ENCODE results near the gene SPARC. TPM values are rescaled to one million over a fixed set of nuclear protein-coding genes. Genes with fewer than 3 reads are reported as not detected.

SPARC gene
- total RNA-seq, 4 donors from 2014 or later: 194 to 521 (median 352) TPM

GRCh38 chr5:151622367-151623088 is 64.2 kb downstream of the SPARC start:
- 78 to 82% methylated on average over 4 to 9 of the region's 12 CpGs for WGBS, 2 donors (ENCODE audit: low coverage in 1 of 2)
- Histone ChIP-seq H3K4me1 (no peaks in the 10 kb centered on the region), H3K9me3 (peaks cover 0 to 6% (median 0%) of the 10 kb centered on the region in 3 donors), H3K36me3 (no peaks in the 10 kb centered on the region), H3K27me3 (peaks cover 24% of the 10 kb centered on the region), H3K27ac (no peak overlapping the region), H3K4me3 (no peak overlapping the region)
- TF ChIP-seq EP300 (IDR thresholded peaks at IDR 0.05): no peak
- TF ChIP-seq CTCF (IDR thresholded peaks at IDR 0.05): no peak
- no peak for TF ChIP-seq POLR2AphosphoS5 (IDR thresholded peaks at IDR 0.05)
- no peak for TF ChIP-seq POLR2A (IDR thresholded peaks at IDR 0.05)
- ATAC-seq: no peak

- TF ChIP-seq POLR2AphosphoS5 (IDR thresholded peaks at IDR 0.05) (no peak), CTCF (IDR thresholded peaks at IDR 0.05) (no peak), POLR2A (IDR thresholded peaks at IDR 0.05) (no peak), EP300 (IDR thresholded peaks at IDR 0.05) (no peak)
- 55 to 100% methylated on average over 1 to 5 of the region's 6 CpGs for WGBS, 2 donors (ENCODE audit: low coverage in 1 of 2)
- H3K4me3 ChIP-seq: no peak overlapping the region
- no peaks in the 10 kb centered on the region for H3K36me3 ChIP-seq
- peaks cover 32% of the 10 kb centered on the region for H3K27me3 ChIP-seq
- H3K9me3 ChIP-seq: peaks cover 0 to 6% (median 0%) of the 10 kb centered on the region in 3 donors
- H3K4me1 ChIP-seq: no peaks in the 10 kb centered on the region
- ATAC-seq: no peak
- H3K27ac ChIP-seq: no peak overlapping the region
Measured at GRCh38 chr5:151620461-151620840, 66.3 kb downstream of the SPARC start.

- TF ChIP-seq CTCF (IDR thresholded peaks at IDR 0.05) (no peak), POLR2A (IDR thresholded peaks at IDR 0.05) (no peak)
- no peaks in the 10 kb centered on the region for H3K4me1 ChIP-seq
- H3K4me3 ChIP-seq: no peak overlapping the region
- 59 to 100% methylated on average over 1 to 3 of the region's 6 CpGs for WGBS, 2 donors (ENCODE audit: low coverage in 1 of 2)
- H3K27me3 ChIP-seq: peaks cover 37% of the 10 kb centered on the region
- peaks cover 0 to 6% (median 0%) of the 10 kb centered on the region in 3 donors for H3K9me3 ChIP-seq
- H3K27ac ChIP-seq: no peak overlapping the region
- no peak for ATAC-seq
- no peaks in the 10 kb centered on the region for H3K36me3 ChIP-seq
Measured at GRCh38 chr5:151619812-151620460, 66.8 kb downstream of the SPARC start.

GRCh38 chr5:151618907-151619306 is 67.8 kb downstream of the SPARC start:
- TF ChIP-seq POLR2AphosphoS5 (IDR thresholded peaks at IDR 0.05) (no peak), CTCF (IDR thresholded peaks at IDR 0.05) (no peak), EP300 (IDR thresholded peaks at IDR 0.05) (no peak), POLR2A (IDR thresholded peaks at IDR 0.05) (no peak)
- H3K9me3 ChIP-seq: peaks cover 0 to 6% (median 0%) of the 10 kb centered on the region in 3 donors
- ATAC-seq: no peak
- peaks cover 47% of the 10 kb centered on the region for H3K27me3 ChIP-seq
- H3K4me3 ChIP-seq: no peak overlapping the region
- no peaks in the 10 kb centered on the region for H3K4me1 ChIP-seq
- WGBS, 2 donors (ENCODE audit: low coverage in 1 of 2): 27 to 100% methylated on average over 1 to 2 of the region's 2 CpGs
- no peaks in the 10 kb centered on the region for H3K36me3 ChIP-seq
- H3K27ac ChIP-seq: no peak overlapping the region
